NCI-H1105 treated with DMSO at 0.1 percent for 48 hours (cell line): Measurements from ENCODE around the gene STK32B.
"Not testable (repeated sequence)": the region's sequence is repeated elsewhere in the genome, so short reads cannot be mapped to it uniquely, and the experiment has no call there.

Experiments used
- DNase-seq: peaks from one replicate; lab custom pipeline; 2025; lab: John Stamatoyannopoulos, UW

Gene STK32B

DNA sequence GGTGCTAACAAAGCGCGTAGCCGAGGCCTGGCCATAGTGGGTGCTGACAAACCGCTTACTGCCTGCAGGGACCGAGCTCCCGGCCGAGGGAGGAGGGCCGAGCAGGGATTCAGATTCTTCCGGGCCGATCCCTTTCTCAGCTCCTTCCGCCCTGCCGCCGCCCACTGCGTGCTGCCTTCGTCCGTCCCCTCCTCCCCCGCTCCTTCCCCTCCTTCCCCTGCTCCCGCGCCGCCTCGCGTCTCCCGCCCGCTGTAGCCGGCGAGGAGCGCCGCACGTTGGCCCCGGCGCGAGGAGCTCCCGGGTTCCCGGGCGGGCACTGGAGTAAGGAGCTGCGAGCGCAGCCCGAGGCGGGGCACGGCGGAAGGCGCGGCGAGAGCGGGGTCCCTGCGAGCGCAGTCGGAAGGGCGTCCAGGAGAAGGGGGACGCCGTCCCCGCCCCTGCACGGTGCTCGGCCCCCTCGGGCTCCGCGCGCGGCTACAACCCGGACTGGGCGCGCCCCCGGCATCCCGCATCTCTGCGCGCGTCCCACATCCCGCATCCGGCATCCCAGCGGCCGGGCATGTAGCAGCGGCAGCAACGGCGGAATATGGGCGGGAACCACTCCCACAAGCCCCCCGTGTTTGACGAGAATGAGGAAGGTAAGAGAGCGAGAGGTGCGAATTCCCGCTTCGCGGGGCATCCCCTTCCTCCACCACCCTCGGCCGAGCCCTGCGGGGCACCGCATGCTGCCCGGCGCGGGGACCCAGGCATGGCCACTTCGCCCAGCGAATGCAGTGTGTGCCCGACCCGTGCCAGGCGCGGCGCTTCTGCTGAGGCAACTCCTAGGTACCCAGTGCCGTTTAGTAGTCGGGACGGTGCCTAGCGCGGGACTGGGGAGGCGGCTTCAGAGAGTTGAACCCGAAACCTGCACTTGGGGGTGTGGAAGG is at the start of gene STK32B:
STK32B (plus strand) TSS at position 203 of the 926 bp plus-strand sequence.
- no peak for DNase-seq

DNA sequence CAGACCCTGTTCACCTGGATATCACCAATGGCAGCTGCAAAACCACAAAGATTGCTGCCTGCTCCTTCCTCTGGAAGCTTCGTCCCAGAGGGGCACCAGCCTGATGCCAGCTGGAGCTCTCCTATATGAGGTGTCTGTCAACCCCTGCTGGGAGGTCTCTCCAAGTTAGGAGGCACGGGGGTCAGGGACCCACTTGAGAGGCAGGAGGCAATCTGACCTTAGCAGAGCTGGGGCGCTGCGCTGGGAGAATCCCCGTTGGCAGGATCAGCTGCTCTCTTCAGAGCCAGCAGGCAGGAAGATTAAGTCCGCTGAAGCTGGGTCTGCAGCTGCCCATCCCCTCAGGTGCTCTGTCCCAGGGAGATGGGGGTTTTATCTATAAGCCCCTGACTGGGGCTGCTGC is 49.6 kb upstream of the STK32B start:
- not testable (repeated sequence) for DNase-seq

DNA sequence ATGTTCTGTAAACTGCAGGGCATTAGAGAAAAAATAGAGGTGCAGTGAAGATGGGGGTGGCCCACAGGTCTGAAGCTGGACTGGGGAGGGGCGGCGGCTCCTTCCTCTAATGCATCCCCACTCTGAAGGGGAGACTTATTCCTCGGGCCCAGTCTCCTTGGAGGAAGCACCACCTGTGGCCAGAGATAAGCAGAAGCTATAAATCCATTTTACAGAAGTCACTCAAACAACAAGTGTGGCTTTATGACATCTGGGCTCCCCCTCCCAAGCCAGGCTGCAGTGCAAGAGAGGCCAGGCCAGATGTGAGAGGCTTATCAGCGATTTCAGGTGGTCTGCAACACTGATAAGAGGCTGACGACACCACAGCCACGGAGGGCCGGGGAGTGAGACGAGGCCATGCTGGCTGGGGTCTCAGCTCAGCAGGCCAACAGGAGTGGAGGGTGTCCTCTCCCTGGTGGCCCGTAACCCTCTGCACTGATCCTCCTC is 47.9 kb upstream of the STK32B start:
- no peak for DNase-seq

DNA sequence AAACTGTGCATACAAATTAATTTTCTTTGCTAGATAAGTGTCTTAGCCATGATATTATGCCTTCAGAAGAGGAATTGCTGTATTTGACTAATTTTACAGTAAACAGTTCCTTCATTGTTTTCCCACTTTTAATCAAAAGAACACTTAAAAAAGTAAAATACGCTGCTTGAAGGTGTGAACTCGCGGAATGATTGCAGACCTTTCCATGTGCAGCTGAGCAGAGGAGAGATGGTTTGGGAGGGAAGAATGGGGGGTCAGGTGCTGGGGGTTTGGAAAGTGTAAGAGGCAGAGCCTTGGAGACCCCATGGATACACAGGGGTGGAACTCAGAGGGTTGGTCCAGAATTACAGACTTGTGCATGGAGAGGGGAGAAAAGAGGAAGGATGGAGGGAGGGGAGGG is 47.4 kb upstream of the STK32B start:
- no peak for DNase-seq

DNA sequence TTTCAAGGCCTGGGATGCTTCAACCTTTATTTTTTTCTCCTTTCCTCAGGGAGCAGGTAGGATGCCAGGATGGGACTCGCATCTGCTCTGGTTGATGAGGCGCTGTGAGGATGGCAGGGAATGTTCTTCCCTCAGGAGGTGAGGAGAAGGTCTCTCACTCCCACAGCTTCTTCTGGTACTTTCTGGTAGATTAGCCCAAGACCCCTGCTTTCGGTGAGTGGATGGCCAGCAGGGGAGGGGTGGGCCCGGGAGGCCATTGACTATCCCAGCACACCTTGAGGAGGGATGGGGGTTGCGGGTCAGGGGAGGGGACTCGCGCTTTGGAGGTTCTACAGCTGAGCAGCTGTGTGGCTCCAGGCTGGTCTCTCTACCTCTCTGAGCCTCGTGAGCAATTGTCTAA is 46.8 kb upstream of the STK32B start:
- DNase-seq, result no peak

DNA sequence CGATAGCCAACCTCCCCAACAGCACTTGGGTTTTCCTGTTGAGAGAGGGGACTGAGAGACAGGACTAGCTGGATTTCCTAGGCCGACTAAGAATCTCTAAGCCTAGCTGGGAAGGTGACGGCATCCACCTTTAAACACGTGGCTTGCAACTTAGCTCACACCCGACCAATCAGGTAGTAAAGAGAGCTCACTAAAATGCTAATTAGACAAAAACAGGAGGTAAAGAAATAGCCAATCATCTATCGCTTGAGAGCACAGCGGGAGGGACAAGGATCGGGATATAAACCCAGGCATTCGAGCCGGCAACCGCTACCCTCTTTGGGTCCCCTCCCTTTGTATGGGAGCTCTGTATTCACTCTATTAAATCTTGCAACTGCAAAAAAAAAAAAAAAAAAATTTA is 44.3 kb upstream of the STK32B start:
- DNase-seq, result not testable (repeated sequence)

DNA sequence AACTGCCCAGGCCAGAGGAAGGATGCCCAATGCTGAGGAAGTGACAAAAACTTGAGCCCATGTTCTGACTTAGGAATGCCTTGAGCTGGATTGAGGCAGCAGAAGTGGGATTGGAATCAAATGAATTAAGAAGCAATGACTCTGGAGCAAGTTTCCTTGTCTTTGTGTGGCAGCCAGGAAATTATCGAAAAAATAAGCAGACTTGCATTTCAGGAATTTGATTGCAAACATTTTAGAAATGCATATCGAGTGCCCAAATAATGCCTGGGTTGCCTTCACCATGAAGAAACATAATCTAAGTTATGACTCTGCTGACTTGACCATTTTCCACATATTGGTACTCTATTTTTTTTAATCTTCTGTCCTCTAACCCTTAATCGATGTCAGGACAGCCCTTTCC is 41.5 kb upstream of the STK32B start:
- DNase-seq, result no peak

DNA sequence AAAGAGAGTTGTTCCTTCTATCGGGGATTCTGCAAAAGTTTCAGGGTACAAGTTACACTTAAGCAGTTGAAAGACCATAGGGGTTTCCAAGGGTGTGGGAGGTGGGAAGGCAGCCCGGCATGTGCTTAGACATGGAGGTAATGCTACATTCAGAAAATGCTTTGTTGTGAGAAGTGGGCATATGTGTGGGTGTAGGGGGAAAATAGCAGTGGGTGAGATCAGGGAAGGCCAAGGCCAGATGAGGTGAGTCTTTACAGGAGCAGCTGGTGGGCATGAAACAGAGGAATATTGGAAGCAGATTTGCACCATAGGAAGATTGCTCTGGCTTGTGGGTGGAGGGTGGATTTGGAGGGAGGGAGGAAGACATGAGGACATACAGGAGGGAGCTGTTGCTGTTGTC is 40.3 kb upstream of the STK32B start:
- DNase-seq, result no peak

DNA sequence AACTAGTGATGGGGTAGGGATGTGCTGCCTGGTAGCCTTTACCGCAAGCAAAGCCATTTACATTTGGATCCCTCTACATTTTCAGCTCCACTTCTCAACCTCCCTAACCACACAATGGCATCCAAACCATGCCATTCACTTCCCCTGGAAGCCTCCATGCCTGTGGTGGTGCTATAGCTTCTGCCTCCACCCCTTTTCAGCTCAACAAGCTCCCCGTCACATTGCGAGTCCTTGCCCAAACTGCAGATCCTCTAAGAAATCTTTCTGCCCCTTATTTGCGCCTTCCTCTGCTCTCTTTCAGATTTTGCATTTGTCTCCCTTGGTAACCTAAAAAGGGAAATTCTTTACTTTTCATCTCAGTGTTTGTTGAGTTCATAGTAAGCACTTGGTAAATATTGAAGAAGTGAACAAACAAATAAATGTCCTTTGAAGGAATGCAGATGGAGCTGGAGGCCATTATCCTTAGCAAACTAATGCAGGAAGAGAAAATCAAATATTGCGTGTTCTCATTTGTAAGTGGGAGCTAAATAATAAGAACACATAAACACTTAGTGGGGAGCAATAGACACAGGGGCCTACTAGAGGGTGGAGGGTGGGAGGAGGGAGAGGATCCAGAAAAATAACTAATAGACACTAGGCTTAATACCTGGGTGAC is 38.9 kb upstream of the STK32B start:
- DNase-seq, result no peak

DNA sequence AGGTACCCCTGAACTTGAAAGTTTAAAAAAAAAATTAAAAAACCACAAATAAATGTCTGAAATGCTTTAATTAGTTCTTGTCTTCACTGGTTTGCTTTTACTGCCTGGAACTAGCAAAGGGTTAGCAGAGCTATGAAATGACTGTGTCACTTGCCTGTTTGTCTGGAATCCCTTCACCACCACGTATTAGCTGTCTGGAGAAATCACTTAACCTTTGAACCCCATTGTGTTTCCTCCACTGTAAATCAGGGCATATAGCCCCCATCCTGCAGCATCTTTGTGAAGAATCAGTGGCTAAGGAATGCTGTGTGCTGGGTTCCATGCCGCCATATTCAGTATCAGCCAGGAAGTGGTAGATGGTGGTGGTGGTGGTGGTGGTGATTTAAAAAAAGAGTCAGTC is 38.3 kb upstream of the STK32B start:
- no peak for DNase-seq

DNA sequence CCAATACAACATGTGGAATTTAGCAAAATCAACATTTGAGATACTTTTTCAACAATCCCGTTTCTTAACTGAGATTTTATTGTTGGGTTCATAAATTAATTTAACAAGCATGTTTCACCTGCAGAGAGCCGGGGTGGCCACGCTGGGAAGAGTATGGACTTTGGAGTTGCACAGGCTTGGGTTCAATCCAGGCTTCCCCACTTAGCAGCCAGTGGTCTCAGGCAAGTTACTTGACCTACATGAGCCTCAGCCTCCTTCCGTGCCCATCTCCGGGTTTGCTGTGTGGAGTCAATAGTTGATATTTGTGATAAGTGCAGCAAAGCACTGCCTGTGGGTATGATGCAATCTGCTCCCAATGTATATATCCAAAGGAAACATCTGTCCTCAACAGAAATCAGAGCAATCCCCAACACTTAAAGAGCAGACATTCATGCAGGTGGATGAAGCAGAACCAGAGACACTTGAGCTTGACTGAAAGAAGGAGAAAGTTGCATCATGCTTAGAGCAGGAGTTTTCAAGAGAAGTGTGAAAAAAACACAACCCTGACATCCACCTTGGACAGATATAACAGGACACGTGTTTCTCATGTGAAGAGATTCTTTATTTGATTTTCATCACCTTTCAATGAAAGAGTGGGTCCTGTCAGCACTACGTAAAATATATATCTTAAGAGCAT is 37.1 kb upstream of the STK32B start:
- DNase-seq, result no peak

DNA sequence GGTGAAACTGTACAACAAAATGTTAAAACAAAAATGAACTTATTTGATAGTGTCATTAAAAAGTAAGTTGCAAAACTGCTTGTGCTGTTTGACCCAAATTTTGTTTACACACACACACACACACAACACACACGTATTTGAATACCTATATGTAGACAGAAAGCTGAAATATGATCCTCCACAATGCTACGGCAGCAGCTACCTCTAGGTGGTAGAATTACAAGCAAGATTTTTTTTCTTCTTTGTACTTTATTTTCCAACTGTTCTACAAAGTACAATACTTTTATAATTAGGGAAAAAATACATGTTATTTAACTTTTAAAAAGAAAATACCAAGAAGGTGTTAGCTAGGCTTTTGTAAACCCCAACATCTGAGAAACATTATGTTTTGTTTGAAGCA is 33.2 kb upstream of the STK32B start:
- DNase-seq, result no peak

DNA sequence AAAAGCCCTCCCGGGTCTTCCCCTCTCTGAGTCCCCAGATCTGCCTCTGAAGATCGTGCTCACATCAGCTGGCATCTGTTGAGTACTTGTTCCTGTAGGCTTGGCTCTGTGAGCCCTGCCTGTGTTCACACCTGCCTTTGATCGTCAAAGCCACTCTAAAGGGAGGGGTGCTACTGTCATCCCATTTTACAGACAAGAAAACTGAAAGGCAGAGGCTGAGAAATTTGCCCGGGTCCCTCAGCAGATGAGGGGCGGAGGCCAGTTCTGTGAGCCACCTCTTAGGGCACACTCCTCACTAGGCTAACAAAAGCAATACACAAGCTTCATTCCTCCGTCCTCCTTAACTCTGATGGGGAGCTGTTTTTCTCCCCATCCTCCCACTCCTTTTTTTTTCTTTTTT is 32.7 kb upstream of the STK32B start:
- no peak for DNase-seq

DNA sequence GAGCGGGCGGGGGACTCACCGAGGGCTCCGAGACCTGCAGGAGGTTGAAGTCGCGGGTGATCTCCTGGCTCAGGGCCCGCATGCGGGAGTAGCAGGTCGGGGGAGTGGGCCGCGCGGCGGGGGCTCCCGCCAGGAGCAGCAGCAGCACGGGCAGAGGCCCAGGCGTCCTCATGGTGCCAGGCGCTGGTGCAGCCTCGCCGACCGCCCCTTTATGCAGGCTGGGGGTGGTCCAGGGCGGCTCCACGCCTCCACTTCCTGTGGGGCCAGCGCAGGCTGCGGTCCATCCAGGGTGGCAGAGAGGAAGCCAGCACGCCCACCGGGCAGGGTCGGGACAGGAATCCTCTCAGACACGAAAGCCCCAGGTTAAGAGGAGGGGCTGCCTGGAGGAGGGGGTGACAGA is 32.0 kb upstream of the STK32B start, which contains the start of gene CYTL1:
CYTL1 (minus strand) TSS at position 185 of the 400 bp plus-strand sequence; CDS start at position 172, 13 bp downstream.
- DNase-seq, result no peak

DNA sequence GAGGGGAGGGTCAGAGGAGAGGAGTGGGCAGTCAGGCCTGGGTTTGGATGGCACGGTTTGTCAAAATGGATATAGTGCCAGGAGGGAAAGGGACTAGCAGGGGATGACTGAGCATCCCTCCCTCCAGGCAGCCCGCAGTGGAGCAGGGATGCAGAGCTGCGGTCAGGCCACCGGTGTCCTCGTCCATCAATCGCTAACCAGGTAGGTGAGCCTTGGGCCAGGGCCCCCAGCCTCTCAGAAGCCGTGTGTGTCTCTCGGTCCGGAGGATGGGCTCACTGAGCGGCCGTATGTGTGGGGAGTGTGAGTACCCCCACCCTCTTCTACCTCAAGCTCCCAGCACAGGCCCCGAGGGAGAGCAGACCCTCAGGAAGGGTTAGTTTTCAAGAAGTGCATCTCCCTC is 31.5 kb upstream of the STK32B start:
- no peak for DNase-seq

DNA sequence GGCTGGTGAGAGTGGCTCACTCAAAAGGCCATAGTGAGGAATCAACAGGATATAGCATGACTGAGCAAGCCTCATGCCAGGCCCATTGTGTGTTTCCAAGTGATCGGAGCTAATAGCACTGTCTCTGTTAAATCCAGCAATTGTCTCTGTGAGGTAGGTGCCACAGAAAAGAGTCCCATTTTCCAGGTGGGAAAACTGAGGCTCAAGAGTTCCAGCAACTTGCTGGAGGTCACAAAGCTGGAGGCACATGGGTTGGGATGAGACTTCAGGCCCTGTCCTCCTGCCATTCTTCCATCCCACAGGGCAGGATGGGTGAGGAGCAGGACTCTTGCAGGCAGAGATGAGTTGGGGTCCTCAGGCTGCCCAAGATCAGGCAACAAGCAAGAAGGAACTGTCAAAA is 30.9 kb upstream of the STK32B start:
- DNase-seq, result no peak

DNA sequence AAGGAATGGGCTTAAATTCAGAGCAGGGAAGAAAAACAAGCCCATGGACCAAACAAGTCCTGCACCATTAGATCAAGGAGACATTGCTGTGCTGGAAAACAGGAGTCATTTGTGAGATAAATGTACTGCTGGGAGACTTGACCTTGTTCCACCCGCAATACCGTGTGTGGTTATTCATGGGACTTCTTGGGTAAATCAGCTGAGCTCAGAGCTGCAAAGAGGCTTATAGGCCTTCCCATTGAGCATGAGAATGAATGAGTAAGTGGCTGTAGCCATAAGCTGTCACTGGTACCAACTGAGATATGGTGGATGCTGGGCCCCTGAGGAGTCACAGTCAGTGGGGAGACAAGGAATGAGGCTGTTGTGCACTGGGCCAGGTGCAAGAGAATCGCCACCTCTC is 29.7 kb upstream of the STK32B start:
- no peak for DNase-seq

DNA sequence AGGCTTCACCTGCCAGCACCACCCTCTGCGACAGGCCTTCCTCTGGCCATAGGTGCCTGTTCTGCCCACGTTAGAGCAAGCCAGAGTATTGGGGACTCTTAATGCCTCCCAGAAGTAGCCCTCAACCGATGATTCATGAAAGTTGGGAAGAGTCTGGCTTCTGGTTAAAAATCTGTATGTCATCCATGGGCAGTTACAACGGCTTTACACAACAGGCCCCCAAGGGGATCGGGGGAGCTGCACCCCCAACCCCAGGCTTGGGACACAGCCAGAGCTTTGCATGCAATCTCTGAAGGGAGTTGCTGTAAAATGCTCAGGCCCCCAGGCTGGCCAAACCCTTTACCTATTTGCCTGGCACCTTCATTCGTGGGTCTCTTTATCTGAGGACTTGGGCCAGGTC is 26.6 kb upstream of the STK32B start:
- no peak for DNase-seq

DNA sequence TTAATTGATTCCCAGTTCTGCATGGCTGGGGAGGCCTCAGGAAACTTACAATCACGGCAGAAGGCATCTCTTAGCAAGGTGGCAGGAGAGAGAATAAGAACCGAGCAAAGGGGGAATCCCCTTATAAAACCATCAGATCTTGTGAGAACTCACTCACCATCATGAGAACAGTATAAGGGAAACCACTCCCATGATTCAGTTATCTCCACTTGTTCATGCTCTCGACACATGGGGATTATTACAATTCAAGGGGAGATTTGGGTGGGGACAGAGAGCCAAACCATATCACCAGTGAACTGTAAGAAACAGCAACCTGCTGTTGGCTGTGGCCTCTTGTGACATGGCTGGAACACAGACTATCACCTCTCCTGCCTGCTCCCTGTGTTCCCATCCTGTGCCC is 24.9 kb upstream of the STK32B start:
- DNase-seq, result no peak

DNA sequence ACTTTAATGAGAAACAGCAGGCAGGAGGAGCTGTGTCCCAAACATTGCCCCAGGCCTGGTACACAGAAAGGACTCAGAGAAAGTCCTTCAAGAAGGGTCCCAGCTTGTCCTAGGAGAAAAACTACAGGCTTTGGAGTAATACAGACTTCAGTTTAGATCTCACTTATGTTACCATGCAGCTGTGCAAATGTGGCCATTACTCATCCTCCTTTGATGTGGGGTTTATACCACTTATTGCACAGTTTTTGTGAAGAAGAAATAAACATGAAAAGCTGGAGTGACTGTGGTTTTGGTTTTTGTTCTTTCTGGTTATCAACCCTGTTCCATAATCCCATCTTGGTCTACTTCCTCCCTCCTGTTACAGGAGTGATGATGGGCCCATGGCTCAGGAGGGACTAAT is 23.9 kb upstream of the STK32B start:
- no peak for DNase-seq

DNA sequence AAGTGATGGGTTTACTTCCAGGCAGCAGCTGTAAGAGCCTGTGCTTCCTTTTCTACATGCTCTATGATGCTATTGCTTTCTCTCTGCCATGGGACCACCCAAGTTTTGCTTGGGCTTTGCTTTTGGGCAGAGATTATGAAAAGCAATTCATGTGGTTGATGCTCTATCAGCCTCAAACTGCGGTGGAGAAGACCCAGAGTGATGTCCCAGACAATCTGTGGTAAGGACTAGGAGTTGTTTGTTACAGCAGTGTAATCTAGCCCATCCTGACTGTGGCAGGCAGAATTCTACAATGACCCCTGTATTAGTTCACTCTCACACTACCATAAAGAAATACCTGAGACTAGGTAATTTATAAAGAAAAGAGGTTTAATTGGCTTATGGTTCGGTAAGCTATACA is 22.8 kb upstream of the STK32B start:
- DNase-seq, result no peak

DNA sequence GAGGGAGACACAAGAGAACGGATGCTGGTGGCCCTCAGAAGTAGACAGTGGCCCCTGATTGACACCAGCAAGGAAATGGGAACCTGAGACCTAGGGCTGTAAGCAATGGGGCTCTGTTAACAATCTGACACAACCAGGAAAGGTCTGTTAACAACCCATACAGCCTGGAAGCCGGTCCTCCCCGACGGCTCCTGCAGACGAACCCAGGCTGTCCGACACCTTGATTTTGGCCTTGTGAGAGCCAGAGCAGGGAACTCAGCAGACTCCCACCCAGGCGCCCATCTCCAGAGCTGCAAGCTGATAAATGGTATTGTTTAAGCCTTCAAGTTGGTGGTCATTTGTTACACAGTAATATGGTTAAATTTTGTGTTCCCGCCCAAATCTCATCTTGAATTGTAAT is 21.8 kb upstream of the STK32B start:
- no peak for DNase-seq

DNA sequence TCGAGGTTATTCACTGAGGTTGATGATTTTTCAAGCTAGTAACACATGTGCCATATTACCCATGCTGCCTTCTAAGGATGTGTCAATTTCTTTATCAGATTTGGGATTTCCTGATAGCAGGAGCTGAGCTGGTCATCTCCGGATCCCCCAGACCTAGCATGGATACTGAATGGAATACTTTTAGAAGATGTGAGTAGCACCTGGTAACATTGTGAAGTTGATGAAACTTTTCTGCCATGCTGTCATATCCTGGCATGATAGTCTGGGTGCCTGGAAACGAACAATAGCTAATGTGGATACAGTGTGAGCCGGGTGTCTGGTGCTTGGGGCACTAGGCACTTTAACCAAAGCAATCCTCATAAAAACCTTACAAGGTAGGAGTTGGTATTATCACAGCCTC is 21.1 kb upstream of the STK32B start:
- no peak for DNase-seq
